CD8-positive, alpha-beta memory T cell (primary cell): ENCODE measurements around the gene TAS2R1. TPM values are rescaled to one million over a fixed set of nuclear protein-coding genes. Genes with fewer than 3 reads are reported as not detected.

ENCODE experiments used
- CTCF ChIA-PET: fragments of 350-600 bp; sonication (Branson Sonifier 250); formaldehyde crosslinking; loops from one replicate; lab custom pipeline; 2021; ENCODE audit warnings: antibody characterized with exemption; lab: Charles Lee
- POLR2A ChIA-PET: fragments of 350-600 bp; sonication (Branson Sonifier 250); formaldehyde crosslinking; loops from one replicate; lab custom pipeline; 2021; ENCODE audit warnings: antibody characterized with exemption; lab: Charles Lee
- DNase-seq, 5 donors: peaks; one replicate each; pipeline versions ENCODE4 v3.0.0 to v3.0.0-alpha.2; 2020 to 2022; ENCODE audit warnings: mixed read lengths in 1 of 5
- H3K27ac ChIP-seq: one replicate; pipeline ENCODE4 v1.7.0; 2013; ENCODE audit warnings: low read depth, mild to moderate bottlenecking, low read length, moderate library complexity
- H3K27me3 ChIP-seq: 2 replicates; pipeline ENCODE4 v1.7.0; 2013; ENCODE audit warnings: low read length, mild to moderate bottlenecking; ENCODE audit not compliant: insufficient read depth, poor library complexity, severe bottlenecking
- H3K36me3 ChIP-seq: 2 replicates; pipeline ENCODE4 v1.7.0; 2013; ENCODE audit warnings: mild to moderate bottlenecking, low read length, moderate library complexity; ENCODE audit not compliant: insufficient read depth
- H3K4me1 ChIP-seq: 2 replicates; pipeline ENCODE4 v1.7.0; 2013; ENCODE audit warnings: mild to moderate bottlenecking, low read length, moderate library complexity; ENCODE audit not compliant: insufficient read depth
- H3K4me3 ChIP-seq: 2 replicates; pipeline ENCODE4 v1.7.0; 2013; ENCODE audit warnings: mild to moderate bottlenecking, low read length
- H3K9me3 ChIP-seq: 2 replicates; pipeline ENCODE4 v1.7.0; 2013; ENCODE audit warnings: mild to moderate bottlenecking, low read length
- H3K27ac Mint-ChIP-seq, 8 donors: one replicate each; pipeline ENCODE4 v1.8.0; 2020 to 2021; ENCODE audit warnings: mixed read lengths in 8 of 8, mild to moderate bottlenecking in 6 of 8, inconsistent platforms in 3 of 8, moderate library complexity in 3 of 8
- H3K27me3 Mint-ChIP-seq, 2 donors: one replicate each; pipeline ENCODE4 v1.8.0; 2020 to 2021; ENCODE audit warnings: mixed read lengths in 2 of 2, mild to moderate bottlenecking in 1 of 2, moderate library complexity in 1 of 2
- H3K36me3 Mint-ChIP-seq, 3 donors: one replicate each; pipeline ENCODE4 v1.8.0; 2020 to 2021; ENCODE audit warnings: mixed read lengths in 3 of 3, inconsistent platforms in 1 of 3, mild to moderate bottlenecking in 1 of 3
- H3K4me1 Mint-ChIP-seq, 3 donors: one replicate each; pipeline ENCODE4 v1.8.0; 2020 to 2021; ENCODE audit warnings: mixed read lengths in 3 of 3, inconsistent platforms in 1 of 3, mild to moderate bottlenecking in 1 of 3
- H3K4me3 Mint-ChIP-seq, 7 donors: one replicate each; pipeline ENCODE4 v1.8.0; 2020 to 2021; ENCODE audit warnings: mixed read lengths in 7 of 7, mild to moderate bottlenecking in 6 of 7, moderate library complexity in 4 of 7, inconsistent platforms in 2 of 7
- H3K9me3 Mint-ChIP-seq, 5 donors: one replicate each; pipeline ENCODE4 v1.8.0; 2020 to 2022; ENCODE audit warnings: mixed read lengths in 5 of 5, mild to moderate bottlenecking in 3 of 5, moderate library complexity in 2 of 5, inconsistent platforms in 1 of 5
- polyA plus RNA-seq: library from polyadenylated mRNA; unstranded; fragments of 300-500 nt; fragmentation: Illumina TruSeq; gene quantifications from one replicate; pipeline ENCODE4 v1.2.3, GENCODE V29; 2021
- total RNA-seq, 2 experiments: library from RNA; stranded (reverse); gene quantifications; one replicate each; pipeline ENCODE4 v1.2.3, GENCODE V29; 2021

Gene TAS2R1
- total and polyA plus RNA-seq, 3 experiments from 2014 or later, result not detected

- H3K27me3 ChIP-seq, result no peaks in the 10 kb centered on the region
- CTCF ChIA-PET, result no interaction called here
- no peaks in the 10 kb centered on the region for H3K9me3 ChIP-seq
These were observed 8.7 kb downstream of the TAS2R1 start for GRCh38 chr5:9621379-9621903.

GRCh38 chr5:9619331-9620092, 10.6 kb downstream of the TAS2R1 start:
- ChIA-PET POLR2A (no interaction called here), CTCF (no interaction called here)
- Mint-ChIP-seq H3K27ac (no peak overlapping the region), H3K27me3 (peaks cover 0 to 5% of the 10 kb centered on the region in 2 donors), H3K4me1 (no peaks in the 10 kb centered on the region), H3K36me3 (no peaks in the 10 kb centered on the region), H3K4me3 (no peak overlapping the region), H3K9me3 (peaks cover 4 to 14% (median 7%) of the 10 kb centered on the region in 5 donors)
- H3K36me3 ChIP-seq, result no peaks in the 10 kb centered on the region
- H3K27me3 ChIP-seq, result no peaks in the 10 kb centered on the region
- H3K9me3 ChIP-seq, result no peaks in the 10 kb centered on the region
- H3K4me1 ChIP-seq, result no peaks in the 10 kb centered on the region
- H3K27ac ChIP-seq, result no peak overlapping the region
- DNase-seq, result no peak
- no peak overlapping the region for H3K4me3 ChIP-seq

More at GRCh38 chr5:9621379-9621903, 8.7 kb downstream of the TAS2R1 start:
- H3K4me1 ChIP-seq, result no peaks in the 10 kb centered on the region
- POLR2A ChIA-PET, result no interaction called here
- H3K4me1 Mint-ChIP-seq, result no peaks in the 10 kb centered on the region
- H3K27ac ChIP-seq, result no peak overlapping the region
- H3K36me3 Mint-ChIP-seq, result no peaks in the 10 kb centered on the region
- H3K27ac Mint-ChIP-seq, result no peak overlapping the region
- peaks cover 0 to 6% of the 10 kb centered on the region in 2 donors for H3K27me3 Mint-ChIP-seq
- H3K4me3 Mint-ChIP-seq, result peak overlapping the region in 1 of 7 donors; percentile 28
- H3K36me3 ChIP-seq, result no peaks in the 10 kb centered on the region
- no peak overlapping the region for H3K4me3 ChIP-seq
- DNase-seq, result no peak
- H3K9me3 Mint-ChIP-seq, result peaks cover 3 to 12% (median 7%) of the 10 kb centered on the region in 5 donors

- peaks cover 0 to 2% of the 10 kb centered on the region in 2 donors for H3K27me3 Mint-ChIP-seq
- no peak overlapping the region for H3K27ac Mint-ChIP-seq
- H3K36me3 Mint-ChIP-seq, result no peaks in the 10 kb centered on the region
- H3K9me3 Mint-ChIP-seq, result peaks cover 2 to 9% (median 7%) of the 10 kb centered on the region in 5 donors
- Histone ChIP-seq H3K36me3 (no peaks in the 10 kb centered on the region), H3K4me3 (no peak overlapping the region), H3K27me3 (no peaks in the 10 kb centered on the region), H3K9me3 (no peaks in the 10 kb centered on the region), H3K27ac (no peak overlapping the region), H3K4me1 (no peaks in the 10 kb centered on the region)
- CTCF ChIA-PET, result no interaction called here
- DNase-seq, result no peak
- no peaks in the 10 kb centered on the region for H3K4me1 Mint-ChIP-seq
- no peak overlapping the region for H3K4me3 Mint-ChIP-seq
- POLR2A ChIA-PET, result no interaction called here
These were observed 12.2 kb downstream of the TAS2R1 start for GRCh38 chr5:9617739-9618504.

GRCh38 chr5:9617221-9617620, 12.9 kb downstream of the TAS2R1 start:
- Mint-ChIP-seq H3K27me3 (peaks cover 0 to 2% of the 10 kb centered on the region in 2 donors), H3K36me3 (no peaks in the 10 kb centered on the region), H3K9me3 (peaks cover 2 to 9% (median 7%) of the 10 kb centered on the region in 5 donors), H3K4me3 (no peak overlapping the region), H3K4me1 (no peaks in the 10 kb centered on the region), H3K27ac (no peak overlapping the region)
- no peaks in the 10 kb centered on the region for H3K4me1 ChIP-seq
- no peaks in the 10 kb centered on the region for H3K9me3 ChIP-seq
- H3K27ac ChIP-seq, result no peak overlapping the region
- no peak for DNase-seq
- ChIA-PET CTCF (no interaction called here), POLR2A (no interaction called here)
- no peaks in the 10 kb centered on the region for H3K27me3 ChIP-seq
- H3K36me3 ChIP-seq, result no peaks in the 10 kb centered on the region
- H3K4me3 ChIP-seq, result no peak overlapping the region

DNA sequence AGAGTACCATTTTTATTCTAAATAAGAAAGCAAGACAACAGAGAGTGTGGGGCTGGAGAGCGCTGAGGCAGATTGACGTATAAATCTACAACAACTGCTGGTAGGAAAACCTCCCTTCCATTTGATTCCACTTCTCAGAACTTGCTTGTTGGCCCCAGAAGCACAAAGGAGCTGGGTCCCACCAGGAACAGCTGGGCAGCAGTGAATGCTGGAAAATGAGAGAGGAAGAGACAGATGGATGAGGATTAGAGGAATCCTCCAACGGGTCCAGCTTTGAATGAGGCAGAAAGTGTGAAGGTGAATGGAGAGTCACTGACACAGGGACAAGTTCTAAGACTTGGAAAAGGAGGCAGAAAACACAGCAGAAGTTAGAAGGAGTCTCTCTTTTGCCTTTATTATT, 14.8 kb downstream of the TAS2R1 start:
- Mint-ChIP-seq H3K27ac (no peak overlapping the region), H3K4me1 (no peaks in the 10 kb centered on the region), H3K4me3 (no peak overlapping the region), H3K36me3 (no peaks in the 10 kb centered on the region), H3K9me3 (peaks cover 4 to 13% (median 8%) of the 10 kb centered on the region in 5 donors), H3K27me3 (peaks cover 0 to 2% of the 10 kb centered on the region in 2 donors)
- ChIA-PET CTCF (no interaction called here), POLR2A (no interaction called here)
- no peaks in the 10 kb centered on the region for H3K27me3 ChIP-seq
- no peak for DNase-seq
- no peaks in the 10 kb centered on the region for H3K36me3 ChIP-seq
- no peaks in the 10 kb centered on the region for H3K9me3 ChIP-seq
- no peaks in the 10 kb centered on the region for H3K4me1 ChIP-seq
- H3K4me3 ChIP-seq, result no peak overlapping the region
- no peak overlapping the region for H3K27ac ChIP-seq

- no peaks in the 10 kb centered on the region for H3K4me1 ChIP-seq
- no peak overlapping the region for H3K27ac ChIP-seq
- no peaks in the 10 kb centered on the region for H3K9me3 ChIP-seq
- no peaks in the 10 kb centered on the region for H3K4me1 Mint-ChIP-seq
- H3K27ac Mint-ChIP-seq, result no peak overlapping the region
- peaks cover 0 to 11% (median 4%) of the 10 kb centered on the region in 5 donors for H3K9me3 Mint-ChIP-seq
- no peaks in the 10 kb centered on the region for H3K27me3 Mint-ChIP-seq
- ChIA-PET CTCF (no interaction called here), POLR2A (no interaction called here)
- no peak for DNase-seq
- no peaks in the 10 kb centered on the region for H3K36me3 ChIP-seq
- H3K4me3 Mint-ChIP-seq, result no peak overlapping the region
- no peaks in the 10 kb centered on the region for H3K36me3 Mint-ChIP-seq
- H3K4me3 ChIP-seq, result no peak overlapping the region
- no peaks in the 10 kb centered on the region for H3K27me3 ChIP-seq
These were observed 16.8 kb downstream of the TAS2R1 start for GRCh38 chr5:9613360-9613759.

DNA sequence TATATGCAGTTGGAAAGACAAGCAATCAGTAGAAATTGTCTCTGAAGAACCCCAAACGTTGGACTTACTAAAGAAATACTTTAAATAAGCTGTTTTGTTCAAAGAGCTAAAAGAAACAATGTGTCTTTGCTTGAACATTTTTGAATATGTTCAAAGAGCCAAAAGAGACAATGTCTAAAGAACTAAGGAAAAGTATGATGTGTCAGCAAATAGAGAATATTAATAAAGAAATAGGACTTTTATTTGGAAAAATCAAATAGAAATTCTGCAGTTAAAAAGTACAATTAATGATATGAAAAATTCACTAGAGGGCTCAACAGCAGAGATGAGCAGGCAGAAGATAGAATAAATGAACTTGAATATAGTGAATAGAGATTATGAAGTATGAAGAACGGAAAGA, 19.2 kb downstream of the TAS2R1 start:
- Mint-ChIP-seq H3K27me3 (no peaks in the 10 kb centered on the region), H3K4me1 (no peaks in the 10 kb centered on the region), H3K36me3 (no peaks in the 10 kb centered on the region), H3K4me3 (no peak overlapping the region), H3K27ac (no peak overlapping the region), H3K9me3 (peaks cover 0 to 11% (median 5%) of the 10 kb centered on the region in 5 donors)
- Histone ChIP-seq H3K4me3 (no peak overlapping the region), H3K4me1 (no peaks in the 10 kb centered on the region), H3K36me3 (no peaks in the 10 kb centered on the region), H3K27me3 (no peaks in the 10 kb centered on the region), H3K27ac (no peak overlapping the region), H3K9me3 (no peaks in the 10 kb centered on the region)
- ChIA-PET CTCF (no interaction called here), POLR2A (no interaction called here)
- no peak for DNase-seq

GRCh38 chr5:9610364-9610763, 19.8 kb downstream of the TAS2R1 start:
- Mint-ChIP-seq H3K27ac (no peak overlapping the region), H3K9me3 (peaks cover under 1 to 9% (median 5%) of the 10 kb centered on the region in 5 donors), H3K36me3 (no peaks in the 10 kb centered on the region), H3K27me3 (no peaks in the 10 kb centered on the region), H3K4me3 (no peak overlapping the region), H3K4me1 (no peaks in the 10 kb centered on the region)
- Histone ChIP-seq H3K27ac (no peak overlapping the region), H3K4me1 (no peaks in the 10 kb centered on the region), H3K36me3 (no peaks in the 10 kb centered on the region), H3K27me3 (no peaks in the 10 kb centered on the region), H3K4me3 (no peak overlapping the region), H3K9me3 (no peaks in the 10 kb centered on the region)
- CTCF ChIA-PET, result no interaction called here
- no peak for DNase-seq
- POLR2A ChIA-PET, result no interaction called here
